CD4-positive, alpha-beta T cell (primary cell): ENCODE results near the gene GGNBP2. TPM values are rescaled to one million over a fixed set of nuclear protein-coding genes. Genes with fewer than 3 reads are reported as not detected.
A peak's percentile ranks its signal among the peaks of the same experiment; 100 is the strongest.

Experiments used
- ATAC-seq: fragments of 200-7000 bp; cut with Tn5 transposase; one replicate; pipeline ENCODE4 v1.10.0; 2022; ENCODE audit warnings: mild to moderate bottlenecking; ENCODE audit not compliant: poor library complexity
- CTCF ChIA-PET: fragments of 350-600 bp; sonication (Branson Sonifier 250); formaldehyde crosslinking; loops from one replicate; lab custom pipeline; 2021; ENCODE audit warnings: antibody characterized with exemption, inconsistent platforms; lab: Charles Lee
- POLR2A ChIA-PET: fragments of 350-600 bp; sonication (Branson Sonifier 250); formaldehyde crosslinking; loops from one replicate; lab custom pipeline; 2021; ENCODE audit warnings: antibody characterized with exemption, inconsistent platforms; lab: Charles Lee
- DNase-seq, 14 experiments: peaks; one replicate each; pipeline ENCODE4 v3.0.0-alpha.2; 2013 to 2020; ENCODE audit warnings: mixed read lengths in 2 of 14
- H3K27ac ChIP-seq, 2 donors: one replicate each; pipeline versions ENCODE4 v1.5.1 to v1.7.0; 2013; ENCODE audit warnings: low read length in 2 of 2, low read depth in 1 of 2, mild to moderate bottlenecking in 1 of 2
- H3K27me3 ChIP-seq, 2 experiments: 1 replicate in 1 of 2; 2 replicates in 1 of 2; pipeline versions ENCODE4 v1.6.1 to v1.7.0; 2013; ENCODE audit warnings: low read length in 2 of 2, control low read depth in 1 of 2, mild to moderate bottlenecking in 1 of 2, moderate library complexity in 1 of 2; ENCODE audit not compliant: insufficient read depth in 2 of 2, control insufficient read depth in 1 of 2
- H3K36me3 ChIP-seq: one replicate; pipeline ENCODE4 v1.6.1; 2013; ENCODE audit warnings: low read length, control low read depth; ENCODE audit not compliant: insufficient read depth
- H3K4me1 ChIP-seq: one replicate; pipeline ENCODE4 v1.6.1; 2013; ENCODE audit warnings: low read length, control low read depth; ENCODE audit not compliant: insufficient read depth
- H3K4me3 ChIP-seq: one replicate; pipeline ENCODE4 v1.5.1; 2013; ENCODE audit warnings: mild to moderate bottlenecking, low read length, moderate library complexity
- H3K9me3 ChIP-seq, 2 experiments: 1 replicate in 1 of 2; 2 replicates in 1 of 2; pipeline versions ENCODE4 v1.6.1 to v1.7.0; 2013; ENCODE audit warnings: low read length in 2 of 2, mild to moderate bottlenecking in 2 of 2, control low read depth in 1 of 2, moderate library complexity in 1 of 2; ENCODE audit not compliant: control insufficient read depth in 1 of 2, insufficient read depth in 1 of 2
- H3K27ac Mint-ChIP-seq: one replicate; pipeline ENCODE4 v1.8.0; 2020; ENCODE audit warnings: mixed read lengths
- H3K27me3 Mint-ChIP-seq: one replicate; pipeline ENCODE4 v1.8.0; 2021; ENCODE audit warnings: mixed read lengths
- H3K36me3 Mint-ChIP-seq: one replicate; pipeline ENCODE4 v1.8.0; 2021; ENCODE audit warnings: low read depth, mixed read lengths
- H3K4me1 Mint-ChIP-seq: one replicate; pipeline ENCODE4 v1.8.0; 2021; ENCODE audit warnings: low read depth, mixed read lengths
- H3K4me3 Mint-ChIP-seq: one replicate; pipeline ENCODE4 v1.8.0; 2020; ENCODE audit warnings: mild to moderate bottlenecking, mixed read lengths
- H3K9me3 Mint-ChIP-seq: one replicate; pipeline ENCODE4 v1.8.0; 2020; ENCODE audit warnings: mixed read lengths
- CTCF ChIP-seq: fragments of 200-600 bp; IDR thresholded peaks from one replicate; pipeline ENCODE4 v1.8.0; 2022; ENCODE audit warnings: antibody characterized with exemption, mild to moderate bottlenecking
- intact Hi-C, 2 experiments: fragments of 100-400 bp; cut with DNase I in 1 of 2; cut with micrococcal nuclease in 1 of 2; formaldehyde crosslinking; loops; one replicate each; pipeline versions ENCODE4 v1.15.1 to v1.9.0; 2023 to 2025; cut with DNase I, micrococcal nuclease
- total RNA-seq, 174 experiments: library from RNA in 2 of 174; stranded (reverse) in 2 of 174; gene quantifications; one replicate each; pipeline ENCODE4 v1.2.3 and lab custom pipeline; 2021 to 2026

GGNBP2 gene
- total RNA-seq, 2 experiments from 2014 or later: 216 to 228 TPM

GRCh38 chr17:36527621-36528250, 17.0 kb upstream of the GGNBP2 start:
- DNase-seq (no peak), ATAC-seq (no peak)
- no peak for TF ChIP-seq CTCF
- intact Hi-C loops: no loop called here
- Histone ChIP-seq H3K27me3 (no peaks in the 10 kb centered on the region), H3K9me3 (no peaks in the 10 kb centered on the region), H3K4me3 (no peak overlapping the region), H3K4me1 (peaks cover 9% of the 10 kb centered on the region), H3K36me3 (peaks cover 47% of the 10 kb centered on the region), H3K27ac (no peak overlapping the region)
- Mint-ChIP-seq H3K27me3 (no peaks in the 10 kb centered on the region), H3K4me1 (no peaks in the 10 kb centered on the region), H3K27ac (no peak overlapping the region), H3K4me3 (no peak overlapping the region), H3K9me3 (no peaks in the 10 kb centered on the region), H3K36me3 (peaks cover 64% of the 10 kb centered on the region)
- ChIA-PET POLR2A (no interaction called here), CTCF (no interaction called here)

GRCh38 chr17:36529121-36529520, 15.6 kb upstream of the GGNBP2 start:
- no peak for TF ChIP-seq CTCF
- POLR2A ChIA-PET: no interaction called here
- H3K27ac ChIP-seq: no peak overlapping the region
- no peak overlapping the region for H3K27ac Mint-ChIP-seq
- H3K36me3 ChIP-seq: peaks cover 47% of the 10 kb centered on the region
- CTCF ChIA-PET: no interaction called here
- intact Hi-C loops: no loop called here
- no peaks in the 10 kb centered on the region for H3K27me3 ChIP-seq
- no peaks in the 10 kb centered on the region for H3K27me3 Mint-ChIP-seq
- DNase-seq (no peak), ATAC-seq (no peak)
- H3K9me3 ChIP-seq: no peaks in the 10 kb centered on the region
- H3K4me3 ChIP-seq: no peak overlapping the region
- H3K4me3 Mint-ChIP-seq: no peak overlapping the region
- H3K9me3 Mint-ChIP-seq: no peaks in the 10 kb centered on the region
- peaks cover 5% of the 10 kb centered on the region for H3K4me1 Mint-ChIP-seq
- H3K4me1 ChIP-seq: peaks cover 12% of the 10 kb centered on the region
- H3K36me3 Mint-ChIP-seq: peaks cover 58% of the 10 kb centered on the region

- Mint-ChIP-seq H3K36me3 (peaks cover 40% of the 10 kb centered on the region), H3K4me3 (peak overlapping the region; percentile 93), H3K27ac (peak overlapping the region; percentile 57), H3K9me3 (no peaks in the 10 kb centered on the region), H3K4me1 (peaks cover 21% of the 10 kb centered on the region), H3K27me3 (no peaks in the 10 kb centered on the region)
- Histone ChIP-seq H3K36me3 (peaks cover 20% of the 10 kb centered on the region), H3K4me3 (no peak overlapping the region), H3K9me3 (no peaks in the 10 kb centered on the region), H3K27ac (no peak overlapping the region), H3K27me3 (no peaks in the 10 kb centered on the region), H3K4me1 (peaks cover 19% of the 10 kb centered on the region)
- CTCF ChIA-PET: no interaction called here
- TF ChIP-seq CTCF: no peak
- POLR2A ChIA-PET: interaction anchor here (1.5 kb wide), 1 partner anchor 13 kb away, joined by 9 read pairs; the partner anchor contains the start of gene GGNBP2
- intact Hi-C loops: loop anchor here (2.0 to 5.0 kb wide), 3 partner anchors 44 to 60 kb away; partner anchors contain the start of genes DHRS11 (in 1 of the 2) and ZNHIT3 (in 1 of the 2)
- DNase-seq (no peak), ATAC-seq (no peak)
These were observed 12.2 kb upstream of the GGNBP2 start for GRCh38 chr17:36532435-36532975.
